Neural cell (in vitro differentiated cells): Measurements from ENCODE around the gene INPP5A. TPM values are rescaled to one million over a fixed set of nuclear protein-coding genes. Genes with fewer than 3 reads are reported as not detected.

ENCODE experiments used
- H2AFZ ChIP-seq: fragments of 200-600, 300-800 bp; sonication (generic), shearing (Covaris generic); 2 replicates; pipeline ENCODE4 v1.6.0; 2014; ENCODE audit warnings: low read depth, mild to moderate bottlenecking, antibody characterized with exemption, low read length, moderate library complexity
- H3F3A ChIP-seq: fragments of 200-600 bp; shearing (Covaris generic); 2 replicates; pipeline ENCODE4 v1.6.1; 2016; ENCODE audit warnings: mild to moderate bottlenecking, moderate library complexity, mixed read lengths, antibody characterized with exemption, low read length; ENCODE audit not compliant: insufficient read depth, poor library complexity, severe bottlenecking
- H3K27ac ChIP-seq: fragments of 200-600, 300-800 bp; sonication (generic), shearing (Covaris generic); 2 replicates; pipeline ENCODE4 v1.5.1; 2014; ENCODE audit warnings: mild to moderate bottlenecking, low read length, moderate library complexity
- H3K27me3 ChIP-seq: fragments of 300-800, 200-600 bp; sonication (generic), shearing (Covaris generic); 2 replicates; pipeline ENCODE4 v1.6.0; 2014; ENCODE audit warnings: mild to moderate bottlenecking, low read depth, low read length, moderate library complexity; ENCODE audit not compliant: insufficient read depth
- H3K36me3 ChIP-seq: fragments of 300-800, 200-600 bp; sonication (generic), shearing (Covaris generic); 2 replicates; pipeline ENCODE4 v1.5.1; 2014; ENCODE audit warnings: mild to moderate bottlenecking, antibody characterized with exemption, low read length, moderate library complexity; ENCODE audit not compliant: insufficient read depth
- H3K4me2 ChIP-seq: fragments of 300-800, 200-600 bp; sonication (generic), shearing (Covaris generic); 2 replicates; pipeline ENCODE4 v1.6.0; 2014; ENCODE audit warnings: mild to moderate bottlenecking, low read length
- H3K4me3 ChIP-seq: fragments of 300-800, 200-600 bp; sonication (generic), shearing (Covaris generic); 2 replicates; pipeline ENCODE4 v1.5.1; 2014; ENCODE audit warnings: mild to moderate bottlenecking, low read length, moderate library complexity
- H3K79me2 ChIP-seq: fragments of 200-600 bp; shearing (Covaris generic); replicated peaks from 2 replicates; pipeline ENCODE4 v1.6.0; 2014; ENCODE audit warnings: mild to moderate bottlenecking, low read length, moderate library complexity; ENCODE audit not compliant: insufficient read depth
- H3K9ac ChIP-seq: fragments of 300-800, 200-600 bp; sonication (generic), shearing (Covaris generic); 2 replicates; pipeline ENCODE4 v1.6.1; 2016; ENCODE audit warnings: mild to moderate bottlenecking, low read length, mixed read lengths
- H3K9me2 ChIP-seq: fragments of 200-600 bp; shearing (Covaris generic); 2 replicates; pipeline ENCODE4 v1.6.1; 2016; ENCODE audit warnings: mild to moderate bottlenecking, low read length, mixed read lengths; ENCODE audit not compliant: insufficient read depth
- H3K9me3 ChIP-seq: fragments of 200-600, 300-800 bp; sonication (generic), shearing (Covaris generic); 2 replicates; pipeline ENCODE4 v1.6.1; 2016; ENCODE audit warnings: mild to moderate bottlenecking, mixed run types, low read length, moderate library complexity, mixed read lengths
- H4K20me1 ChIP-seq: fragments of 200-600 bp; shearing (Covaris generic); 2 replicates; pipeline ENCODE4 v1.6.1; 2016; ENCODE audit warnings: mild to moderate bottlenecking, mixed run types; ENCODE audit not compliant: insufficient read depth
- CTCF ChIP-seq: fragments of 450-650 bp; IDR thresholded peaks from 2 replicates; pipeline ENCODE4 v1.5.1; 2014; ENCODE audit warnings: antibody characterized with exemption, mild to moderate bottlenecking, moderate library complexity; ENCODE audit not compliant: poor library complexity, severe bottlenecking
- EP300 ChIP-seq: fragments of 450-650 bp; conservative IDR thresholded peaks from 2 replicates; pipeline ENCODE4 v1.6.1; 2014; ENCODE audit warnings: antibody characterized with exemption, mild to moderate bottlenecking, moderate library complexity; ENCODE audit not compliant: poor library complexity, severe bottlenecking
- MXI1 ChIP-seq: fragments of 450-650 bp; conservative IDR thresholded peaks from 2 replicates; pipeline ENCODE4 v1.6.1; 2014; ENCODE audit warnings: antibody characterized with exemption, mild to moderate bottlenecking; ENCODE audit not compliant: poor library complexity, severe bottlenecking
- POLR2AphosphoS5 ChIP-seq: IDR thresholded peaks from 2 replicates; pipeline ENCODE4 v1.6.1; 2012
- RAD21 ChIP-seq: fragments of 450-650 bp; conservative IDR thresholded peaks from 2 replicates; pipeline ENCODE4 v1.6.1; 2014; ENCODE audit warnings: antibody characterized with exemption, mild to moderate bottlenecking, moderate library complexity
- REST ChIP-seq: IDR thresholded peaks from 2 replicates; pipeline ENCODE4 v1.6.1; 2012; ENCODE audit warnings: borderline replicate concordance
- SMC3 ChIP-seq: fragments of 450-650 bp; conservative IDR thresholded peaks from 2 replicates; pipeline ENCODE4 v1.6.1; 2014; ENCODE audit warnings: antibody characterized with exemption, mild to moderate bottlenecking, moderate library complexity; ENCODE audit not compliant: poor library complexity
- TAF1 ChIP-seq: IDR thresholded peaks from 2 replicates; pipeline ENCODE4 v1.6.1; 2012; ENCODE audit warnings: low read depth
- polyA plus RNA-seq: library from polyadenylated mRNA; depleted of rRNA; stranded (reverse); fragments of >200 nt; gene quantifications from 2 replicates; pipeline ENCODE4 v1.2.3, GENCODE V29; 2014

The INPP5A gene
- polyA plus RNA-seq, 1 donor from 2014 or later: 48.8 TPM

GRCh38 chr10:132559538-132559937 lies 22.0 kb downstream of the INPP5A start:
- H3K79me2 ChIP-seq: no peaks in the 10 kb centered on the region
- H4K20me1 ChIP-seq: no peaks in the 10 kb centered on the region
- H3K36me3 ChIP-seq: no peaks in the 10 kb centered on the region
- no peaks in the 10 kb centered on the region for H3K9me2 ChIP-seq
- H3K9me3 ChIP-seq: peaks cover 12% of the 10 kb centered on the region
- no peaks in the 10 kb centered on the region for H3K27me3 ChIP-seq
- H3K9ac ChIP-seq: no peak overlapping the region
- TF ChIP-seq EP300 (no peak), SMC3 (no peak), MXI1 (no peak)
- H2AFZ ChIP-seq: no peak overlapping the region
- no peak overlapping the region for H3K4me3 ChIP-seq
- no peak overlapping the region for H3K4me2 ChIP-seq
- no peak overlapping the region for H3K27ac ChIP-seq
- no peaks in the 10 kb centered on the region for H3F3A ChIP-seq

GRCh38 chr10:132560241-132560731 lies 22.7 kb downstream of the INPP5A start:
- H3F3A ChIP-seq: no peaks in the 10 kb centered on the region
- H3K4me3 ChIP-seq: no peak overlapping the region
- TF ChIP-seq RAD21 (no peak), POLR2AphosphoS5 (no peak), REST (no peak)
- H4K20me1 ChIP-seq: no peaks in the 10 kb centered on the region
- no peaks in the 10 kb centered on the region for H3K27me3 ChIP-seq
- no peak overlapping the region for H3K9ac ChIP-seq
- H3K9me3 ChIP-seq: peaks cover 12% of the 10 kb centered on the region
- H3K9me2 ChIP-seq: no peaks in the 10 kb centered on the region
- no peaks in the 10 kb centered on the region for H3K79me2 ChIP-seq
- no peak overlapping the region for H3K27ac ChIP-seq
- H2AFZ ChIP-seq: no peak overlapping the region
- no peak overlapping the region for H3K4me2 ChIP-seq
- no peaks in the 10 kb centered on the region for H3K36me3 ChIP-seq

GRCh38 chr10:132562177-132562915 lies 24.8 kb downstream of the INPP5A start:
- TF ChIP-seq EP300 (no peak), TAF1 (no peak), CTCF (no peak), RAD21 (no peak)
- Histone ChIP-seq H3F3A (no peaks in the 10 kb centered on the region), H3K9me2 (no peaks in the 10 kb centered on the region), H3K27me3 (no peaks in the 10 kb centered on the region), H3K79me2 (no peaks in the 10 kb centered on the region), H3K9ac (no peak overlapping the region), H3K9me3 (peaks cover 12% of the 10 kb centered on the region), H3K36me3 (no peaks in the 10 kb centered on the region), H4K20me1 (no peaks in the 10 kb centered on the region), H3K27ac (no peak overlapping the region), H3K4me2 (no peak overlapping the region), H3K4me3 (no peak overlapping the region), H2AFZ (no peak overlapping the region)
